Left lung (tissue), 10 donors: ENCODE data around the gene TBX10. TPM values are rescaled to one million over a fixed set of nuclear protein-coding genes. Genes with fewer than 3 reads are reported as not detected.

Experiments
- ATAC-seq: fragments of 200-7000 bp; cut with Tn5 transposase; one replicate; pipeline ENCODE4 v1.9.1; 2020; ENCODE audit warnings: moderate library complexity
- DNase-seq, 4 donors: peaks; one replicate each; pipeline ENCODE4 v3.0.0-alpha.2; 2013 to 2020
- H3K27ac ChIP-seq, 2 donors: fragments of 200-600 bp; sonication (generic) in 1 of 2; one replicate each; pipeline versions ENCODE4 v1.5.0 to v1.8.0; 2020 to 2021
- H3K27me3 ChIP-seq, 2 donors: fragments of 200-600 bp; sonication (generic) in 1 of 2; one replicate each; pipeline versions ENCODE4 v1.5.0 to v1.8.0; 2020 to 2021
- H3K36me3 ChIP-seq, 2 donors: fragments of 200-600 bp; sonication (generic) in 1 of 2; one replicate each; pipeline versions ENCODE4 v1.5.0 to v1.8.0; 2020 to 2021
- H3K4me1 ChIP-seq, 2 donors: fragments of 200-600 bp; one replicate each; pipeline ENCODE4 v1.8.0; 2021
- H3K4me3 ChIP-seq, 2 donors: fragments of 200-600 bp; sonication (generic) in 1 of 2; one replicate each; pipeline versions ENCODE4 v1.5.0 to v1.8.0; 2020 to 2021; ENCODE audit warnings: mild to moderate bottlenecking in 1 of 2
- H3K9me3 ChIP-seq, 2 donors: fragments of 200-600 bp; sonication (generic) in 1 of 2; one replicate each; pipeline versions ENCODE4 v1.5.0 to v1.8.0; 2020 to 2021
- CTCF ChIP-seq, 2 donors: fragments of 200-600 bp; sonication (generic) in 1 of 2; IDR thresholded peaks; one replicate each; pipeline versions ENCODE4 v1.5.0 to v1.8.0; 2021; ENCODE audit warnings: antibody characterized with exemption in 2 of 2
- intact Hi-C, 2 donors: fragments of 100-400 bp; cut with DNase I; formaldehyde crosslinking; loops; one replicate each; pipeline versions ENCODE4 v1.11.2 to v1.14.2; 2022
- polyA plus RNA-seq, 6 donors: library from polyadenylated mRNA; unstranded; fragments of 120-200 nt; gene quantifications; one replicate each; pipeline ENCODE4 v1.2.1, GENCODE V29; 2013; ENCODE audit not compliant: insufficient read length in 6 of 6
- total RNA-seq, 2 donors: library from RNA; stranded (reverse); fragmentation: NEBNext Ultra II Directional; extraction: Animal tissue kit (Norgen Biotek cat#: 25700); gene quantifications; one replicate each; pipeline ENCODE4 v1.2.1, GENCODE V29; 2021
- donor health status: DM: no; HTN: yes; CAD: no.
- donor health status: DM: no; HTN: no; CAD: no.

TBX10 gene
- total and polyA plus RNA-seq, 8 donors = 0.18 TPM; not detected in 7

- intact Hi-C loops = no loop called here
- no peak overlapping the region for H3K4me3 ChIP-seq
- TF ChIP-seq CTCF (IDR thresholded peaks at IDR 0.05) = no peak
- H3K36me3 ChIP-seq = no peaks in the 10 kb centered on the region
- peaks cover 0 to 2% of the 10 kb centered on the region in 2 donors for H3K27me3 ChIP-seq
- peaks cover 0 to 2% of the 10 kb centered on the region in 2 donors for H3K9me3 ChIP-seq
- H3K27ac ChIP-seq = no peak overlapping the region
- DNase-seq = no peak
- ATAC-seq = no peak
- H3K4me1 ChIP-seq = no peaks in the 10 kb centered on the region
Observed at GRCh38 chr11:67680696-67681470, 41.3 kb upstream of the TBX10 start.

GRCh38 chr11:67675058-67675747 is 35.6 kb upstream of the TBX10 start:
- TF ChIP-seq CTCF (IDR thresholded peaks at IDR 0.05) = no peak
- intact Hi-C loops = no loop called here
- H3K27me3 ChIP-seq = peaks cover 0 to 29% of the 10 kb centered on the region in 2 donors
- H3K4me3 ChIP-seq = no peak overlapping the region
- no peak overlapping the region for H3K27ac ChIP-seq
- DNase-seq = no peak
- no peaks in the 10 kb centered on the region for H3K36me3 ChIP-seq
- H3K9me3 ChIP-seq = no peaks in the 10 kb centered on the region
- H3K4me1 ChIP-seq = no peaks in the 10 kb centered on the region
- ATAC-seq = peak; percentile 71

DNA sequence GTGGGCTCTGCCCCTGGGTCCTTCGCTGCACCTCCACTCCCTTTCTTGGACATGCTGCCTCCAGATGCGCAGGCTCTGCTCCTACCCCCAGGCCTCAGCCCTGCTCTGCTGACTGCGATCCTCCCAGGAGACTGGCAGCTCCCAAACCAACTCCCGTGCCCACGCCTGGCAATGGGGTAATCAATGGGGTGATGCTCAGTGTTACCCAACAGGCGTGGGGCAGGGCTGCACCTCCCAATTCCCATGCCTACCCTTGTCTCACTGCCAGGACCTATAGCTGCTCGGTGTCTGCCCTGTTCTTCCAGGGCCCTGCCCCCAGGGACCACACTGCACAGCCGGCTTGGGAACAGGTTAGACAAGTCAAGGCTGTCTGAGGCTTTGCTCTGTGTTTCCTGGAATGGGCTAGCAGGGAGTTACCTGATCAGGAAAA is 34.9 kb upstream of the TBX10 start, which contains the start of gene ALDH3B2:
ALDH3B2 (minus strand) TSS at position 182 of the 430 bp plus-strand sequence. CDS start 7,688 bp downstream, outside the sequence.
- ATAC-seq (peak; percentile 98), DNase-seq (peak in 3 of 4 donors; percentile 26 to 82 (median 54))
- H3K4me1 ChIP-seq = no peaks in the 10 kb centered on the region
- TF ChIP-seq CTCF (IDR thresholded peaks at IDR 0.05) = no peak
- no peak within 1 kb of the TSS for H3K4me3 ChIP-seq
- H3K36me3 ChIP-seq = no peaks in the 10 kb centered on the region
- intact Hi-C loops = no loop called here
- H3K27ac ChIP-seq = no peak within 1 kb of the TSS
- H3K27me3 ChIP-seq = peaks cover 0 to 29% of the 10 kb centered on the region in 2 donors
- no peaks in the 10 kb centered on the region for H3K9me3 ChIP-seq

DNA sequence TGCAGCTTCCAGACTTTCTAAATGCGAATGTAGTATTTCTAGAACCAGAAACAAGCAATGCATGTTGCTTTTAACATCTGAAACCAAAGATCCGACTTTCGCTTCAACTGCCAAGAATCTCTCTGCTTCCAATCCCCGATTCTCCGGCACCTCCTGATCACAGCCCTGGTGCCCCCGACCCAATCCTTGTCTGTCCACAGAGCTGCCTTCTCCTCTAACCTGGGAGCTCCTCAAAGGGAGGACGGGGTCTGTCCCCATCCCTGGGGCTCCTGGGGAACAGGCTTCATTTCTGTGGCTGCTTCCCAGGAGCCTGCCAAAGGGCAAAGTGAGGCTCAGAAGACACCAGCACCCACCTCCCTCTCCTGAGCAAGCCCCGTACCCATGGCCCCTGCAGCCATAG is 34.3 kb upstream of the TBX10 start:
- TF ChIP-seq CTCF (IDR thresholded peaks at IDR 0.05) = no peak

GRCh38 chr11:67673358-67673757 is 33.8 kb upstream of the TBX10 start:
- no peak for DNase-seq

More for the DNA sequence above, 34.3 kb upstream of the TBX10 start:
- intact Hi-C loops = no loop called here
- Histone ChIP-seq H3K36me3 (no peaks in the 10 kb centered on the region), H3K27ac (no peak overlapping the region), H3K9me3 (no peaks in the 10 kb centered on the region), H3K4me1 (no peaks in the 10 kb centered on the region), H3K4me3 (no peak overlapping the region), H3K27me3 (peaks cover 0 to 29% of the 10 kb centered on the region in 2 donors)
- no peak for DNase-seq
- no peak for ATAC-seq

More at GRCh38 chr11:67673358-67673757, 33.8 kb upstream of the TBX10 start:
- no peaks in the 10 kb centered on the region for H3K9me3 ChIP-seq
- H3K27ac ChIP-seq = no peak overlapping the region
- no peaks in the 10 kb centered on the region for H3K36me3 ChIP-seq
- peaks cover 0 to 29% of the 10 kb centered on the region in 2 donors for H3K27me3 ChIP-seq
- intact Hi-C loops = no loop called here
- no peak for TF ChIP-seq CTCF (IDR thresholded peaks at IDR 0.05)
- ATAC-seq = no peak
- H3K4me3 ChIP-seq = no peak overlapping the region
- no peaks in the 10 kb centered on the region for H3K4me1 ChIP-seq
